HG03354 (cell line): Measurements from ENCODE around the gene FGF2.
"Not testable (repeated sequence)": the region's sequence is repeated elsewhere in the genome, so short reads cannot be mapped to it uniquely, and the experiment has no call there.

ENCODE experiments used
- ATAC-seq: cut with Tn5 transposase; IDR thresholded peaks from one replicate; pipeline ENCODE4 v1.9.1; 2021; ENCODE audit warnings: mild to moderate bottlenecking; ENCODE audit not compliant: unreplicated experiment, poor library complexity, severe bottlenecking

FGF2 gene

DNA sequence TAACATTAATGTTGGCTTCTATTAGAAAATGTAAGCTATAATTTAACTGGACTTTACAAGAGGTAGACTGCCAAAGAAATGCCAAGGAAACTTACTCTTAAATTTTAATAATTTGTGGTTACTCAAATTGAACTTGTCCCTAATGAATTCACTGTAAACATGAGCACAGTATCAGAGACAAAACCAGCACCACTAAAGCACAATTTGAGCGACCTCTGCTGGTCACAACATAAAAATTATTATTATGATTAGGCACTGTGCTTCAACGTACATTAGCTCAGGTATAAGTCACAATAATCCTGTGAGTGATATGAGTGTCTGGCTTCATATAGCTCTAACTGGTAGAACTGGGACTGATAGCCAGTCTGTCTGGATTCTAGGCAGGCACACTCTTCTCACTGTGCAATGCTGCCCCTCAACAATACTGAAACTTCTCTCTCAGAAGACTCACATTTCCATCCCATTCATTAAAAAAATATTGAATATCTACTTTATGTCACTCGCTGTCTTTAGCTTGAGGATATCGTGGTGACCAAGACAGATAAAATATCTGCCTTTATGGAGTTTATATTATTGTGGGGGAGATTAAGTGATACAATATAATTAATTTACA lies 87.8 kb downstream of the FGF2 start:
- ATAC-seq, result peak; percentile 96

- no peak for ATAC-seq
Observed at GRCh38 chr4:122914938-122915337, 88.3 kb downstream of the FGF2 start.

DNA sequence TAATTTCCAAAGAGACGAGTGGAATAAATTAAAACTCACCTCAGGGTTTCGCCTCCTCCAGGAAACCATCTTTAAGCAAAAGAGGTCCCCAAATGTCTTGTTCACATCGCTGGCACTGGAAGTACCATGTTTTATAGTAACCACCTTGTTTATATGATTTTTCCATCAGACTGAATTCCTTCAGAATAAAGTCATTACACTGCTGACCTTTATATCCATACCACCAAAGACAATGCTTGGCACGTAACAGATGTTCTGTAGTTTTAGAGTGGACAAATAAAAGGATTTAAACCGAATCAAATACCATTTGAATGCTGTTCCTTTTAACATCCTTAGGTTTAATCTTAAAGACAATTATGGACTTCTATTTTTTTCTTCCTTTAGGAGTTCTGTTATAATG lies 91.1 kb downstream of the FGF2 start:
- no peak for ATAC-seq

DNA sequence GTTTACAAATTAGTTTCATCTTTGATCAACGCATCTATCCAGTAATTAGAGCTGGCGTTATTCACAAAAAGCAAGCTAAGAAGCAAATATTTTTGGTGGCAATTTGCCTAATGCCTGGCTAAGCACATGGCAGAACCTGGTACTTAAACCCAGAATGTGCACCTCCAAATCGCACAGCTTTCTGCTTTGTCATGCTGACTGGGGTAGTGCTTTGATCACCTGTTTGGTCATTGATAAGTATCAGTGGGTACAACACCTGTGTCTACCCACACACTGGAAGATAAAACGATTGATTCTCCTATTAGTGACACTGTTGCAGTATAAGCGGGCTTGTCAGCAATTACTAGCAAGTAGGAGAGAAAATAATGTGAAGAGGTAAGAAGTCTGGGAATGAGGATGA lies 93.8 kb downstream of the FGF2 start:
- ATAC-seq, result no peak

- ATAC-seq, result no peak
Observed at GRCh38 chr4:122921300-122921699, 94.7 kb downstream of the FGF2 start.

DNA sequence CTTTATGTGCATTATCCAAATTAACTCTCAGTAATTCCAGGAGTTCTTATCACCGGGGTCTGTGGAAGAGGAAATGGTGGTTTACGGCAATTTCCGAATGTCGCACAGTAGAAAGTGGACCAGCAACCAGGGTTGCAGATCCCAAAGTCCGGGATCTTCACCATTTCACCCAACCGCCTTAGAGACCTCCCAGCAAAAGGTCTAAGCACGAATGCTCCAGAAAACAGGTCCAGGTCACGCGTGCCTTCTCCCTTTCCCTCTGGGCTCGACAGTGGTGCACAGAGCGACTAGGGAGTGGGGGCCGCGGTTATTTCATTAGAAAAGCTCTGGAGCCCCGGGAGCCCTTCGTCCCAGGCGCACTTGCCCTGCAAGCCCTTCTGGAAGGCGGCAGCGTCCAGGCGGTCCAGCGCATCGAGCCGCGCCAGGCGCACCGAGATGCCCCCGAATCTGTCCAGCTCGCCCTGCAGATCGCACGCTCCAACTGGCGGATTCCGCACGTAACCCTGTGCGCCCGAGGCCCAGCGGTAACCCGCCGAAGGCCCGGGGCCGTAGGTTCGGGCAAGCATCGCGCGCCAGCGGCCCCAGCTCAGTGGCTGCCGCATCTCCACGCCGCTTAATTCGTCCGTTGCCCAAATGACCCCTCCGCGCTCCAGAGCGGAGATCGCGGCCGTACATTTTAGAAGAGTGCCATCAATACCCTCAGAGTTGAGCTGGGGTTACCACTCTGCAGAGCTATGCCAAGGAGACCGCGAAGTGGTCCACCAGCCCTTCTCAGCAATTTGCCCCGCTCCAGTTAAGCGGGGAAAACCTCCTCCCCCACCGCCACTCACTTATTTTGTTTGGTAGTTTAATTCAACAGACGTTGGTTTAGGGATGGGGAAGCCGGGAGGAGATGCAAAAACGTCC lies 95.6 kb downstream of the FGF2 start, which contains the start of gene NUDT6:
Gene NUDT6 (minus strand): TSS at position 627 of the 906 bp plus-strand sequence. CDS start 25 bp downstream, at position 602.
- ATAC-seq, result peak; percentile 65

GRCh38 chr4:122922877-122923511 lies 96.4 kb downstream of the FGF2 start:
- ATAC-seq, result peak; percentile 97

- ATAC-seq, result no peak
Observed at GRCh38 chr4:122928930-122929329, 102.3 kb downstream of the FGF2 start.

DNA sequence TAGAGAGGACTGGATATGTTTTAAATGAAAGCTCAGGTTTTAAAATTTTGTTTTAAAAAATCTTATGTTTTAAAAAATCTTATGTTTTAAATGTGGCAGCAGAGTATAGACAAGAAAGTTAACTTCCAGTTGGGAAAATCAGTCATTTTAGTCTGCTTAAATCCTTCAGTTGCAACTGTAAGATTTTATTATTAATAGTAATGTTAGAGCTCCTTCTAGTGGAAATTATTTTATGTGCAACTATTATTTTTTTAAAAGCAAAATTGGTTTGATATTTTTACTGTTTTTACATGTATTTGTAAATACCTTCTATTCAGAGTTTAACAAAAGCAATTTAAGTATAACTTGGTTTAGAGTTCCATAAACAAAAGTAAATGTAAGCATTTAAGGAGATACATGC lies 104.2 kb downstream of the FGF2 start:
- ATAC-seq, result no peak

GRCh38 chr4:122932763-122933162 lies 106.1 kb downstream of the FGF2 start:
- no peak for ATAC-seq

GRCh38 chr4:122945136-122945535 lies 118.5 kb downstream of the FGF2 start:
- ATAC-seq, result not testable (repeated sequence)

DNA sequence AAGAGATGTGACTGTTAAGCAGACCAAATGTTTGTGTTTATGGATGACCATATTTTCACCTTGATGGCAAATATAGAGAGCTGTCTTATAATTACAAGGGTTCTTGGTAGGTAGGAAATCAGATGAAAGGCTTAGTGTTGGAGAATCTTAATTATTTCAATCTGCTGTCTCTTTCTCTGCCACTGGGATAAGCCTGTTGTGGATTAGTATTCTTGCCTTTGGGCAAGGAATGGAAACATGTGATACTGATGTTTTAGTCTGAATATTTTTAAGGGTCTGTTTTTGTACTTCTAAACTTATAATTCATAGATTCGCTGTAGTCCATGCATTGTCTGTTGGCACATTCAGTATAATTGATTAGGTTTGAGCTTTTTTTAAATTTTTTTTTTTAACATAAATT lies 119.5 kb downstream of the FGF2 start:
- ATAC-seq, result no peak
